ENCODE data around the gene GPR162. TPM values are rescaled to one million over a fixed set of nuclear protein-coding genes. Genes with fewer than 3 reads are reported as not detected.

Gene GPR162
- total RNA-seq, 1 donor: 3.0 TPM

DNA sequence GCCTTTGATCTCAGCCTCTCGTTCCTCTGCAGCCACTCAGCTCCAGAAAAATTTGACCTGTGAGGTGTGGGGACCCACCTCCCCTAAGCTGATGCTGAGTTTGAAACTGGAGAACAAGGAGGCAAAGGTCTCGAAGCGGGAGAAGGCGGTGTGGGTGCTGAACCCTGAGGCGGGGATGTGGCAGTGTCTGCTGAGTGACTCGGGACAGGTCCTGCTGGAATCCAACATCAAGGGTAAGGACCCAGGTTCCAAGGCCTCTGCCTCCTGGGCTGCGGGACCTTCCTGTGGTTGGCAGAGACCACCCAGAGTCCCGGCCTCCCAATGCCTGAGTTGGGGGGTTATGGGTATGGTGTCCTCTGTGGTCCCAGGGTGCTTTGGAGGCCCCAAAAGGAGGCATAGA lies 4.5 kb upstream of the GPR162 start:
- H3K4me3 ChIP-seq (ENCODE audit: low read depth, low read length): no peak overlapping the region
- TF ChIP-seq, protein P1, sequence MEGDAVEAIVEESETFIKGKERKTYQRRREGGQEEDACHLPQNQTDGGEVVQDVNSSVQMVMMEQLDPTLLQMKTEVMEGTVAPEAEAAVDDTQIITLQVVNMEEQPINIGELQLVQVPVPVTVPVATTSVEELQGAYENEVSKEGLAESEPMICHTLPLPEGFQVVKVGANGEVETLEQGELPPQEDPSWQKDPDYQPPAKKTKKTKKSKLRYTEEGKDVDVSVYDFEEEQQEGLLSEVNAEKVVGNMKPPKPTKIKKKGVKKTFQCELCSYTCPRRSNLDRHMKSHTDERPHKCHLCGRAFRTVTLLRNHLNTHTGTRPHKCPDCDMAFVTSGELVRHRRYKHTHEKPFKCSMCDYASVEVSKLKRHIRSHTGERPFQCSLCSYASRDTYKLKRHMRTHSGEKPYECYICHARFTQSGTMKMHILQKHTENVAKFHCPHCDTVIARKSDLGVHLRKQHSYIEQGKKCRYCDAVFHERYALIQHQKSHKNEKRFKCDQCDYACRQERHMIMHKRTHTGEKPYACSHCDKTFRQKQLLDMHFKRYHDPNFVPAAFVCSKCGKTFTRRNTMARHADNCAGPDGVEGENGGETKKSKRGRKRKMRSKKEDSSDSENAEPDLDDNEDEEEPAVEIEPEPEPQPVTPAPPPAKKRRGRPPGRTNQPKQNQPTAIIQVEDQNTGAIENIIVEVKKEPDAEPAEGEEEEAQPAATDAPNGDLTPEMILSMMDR (IDR thresholded peaks at IDR 0.05; ENCODE audit: insufficient read depth, low read depth, low read length): no peak
- DNase-seq (ENCODE audit: low read depth): no peak

- TF ChIP-seq, protein P1 (IDR thresholded peaks at IDR 0.05; ENCODE audit: insufficient read depth, low read depth, low read length): no peak
- no peak for DNase-seq (ENCODE audit: low read depth)
- H3K4me3 ChIP-seq (ENCODE audit: low read depth, low read length): no peak overlapping the region
These were observed 3.9 kb upstream of the GPR162 start for GRCh38 chr12:6817662-6818157.

DNA sequence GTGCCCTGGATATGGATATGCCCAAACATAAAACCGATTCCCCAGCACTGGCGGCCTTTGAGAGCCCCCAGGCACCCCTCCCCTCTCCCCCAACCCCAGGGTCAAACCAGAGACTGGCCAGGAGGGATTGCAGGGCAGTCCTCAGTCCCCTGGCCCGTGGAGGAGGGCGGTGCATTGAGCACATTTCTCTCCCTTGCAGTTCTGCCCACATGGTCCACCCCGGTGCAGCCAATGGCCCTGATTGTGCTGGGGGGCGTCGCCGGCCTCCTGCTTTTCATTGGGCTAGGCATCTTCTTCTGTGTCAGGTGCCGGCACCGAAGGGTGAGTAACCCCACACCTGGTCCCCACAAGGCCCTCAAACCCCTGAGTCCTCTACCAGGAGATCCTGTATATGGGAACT lies 3.4 kb upstream of the GPR162 start:
- H3K4me3 ChIP-seq (ENCODE audit: low read depth, low read length): no peak overlapping the region
- no peak for DNase-seq (ENCODE audit: low read depth)
- TF ChIP-seq, protein P1 (IDR thresholded peaks at IDR 0.05; ENCODE audit: insufficient read depth, low read depth, low read length): no peak

DNA sequence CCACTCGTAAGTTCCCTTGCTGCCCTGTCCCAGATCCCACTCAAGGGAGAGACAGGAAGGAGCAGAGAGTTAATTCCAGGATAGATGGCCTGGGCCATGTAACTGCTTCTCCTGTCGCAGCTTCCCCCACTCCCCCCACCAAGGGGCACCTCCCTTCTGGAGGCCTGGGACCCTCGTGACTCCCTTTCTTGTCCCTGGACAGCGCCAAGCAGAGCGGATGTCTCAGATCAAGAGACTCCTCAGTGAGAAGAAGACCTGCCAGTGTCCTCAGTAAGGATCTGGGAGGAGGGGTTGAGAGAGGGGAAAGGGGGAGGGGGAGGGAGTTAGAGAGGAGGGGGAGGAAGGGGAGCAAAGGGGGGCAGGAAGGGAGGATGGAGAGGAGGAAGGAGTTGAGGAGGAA lies 3.0 kb upstream of the GPR162 start:
- TF ChIP-seq, protein P1 (IDR thresholded peaks at IDR 0.05; ENCODE audit: insufficient read depth, low read depth, low read length): no peak
- no peak for DNase-seq (ENCODE audit: low read depth)
- no peak overlapping the region for H3K4me3 ChIP-seq (ENCODE audit: low read depth, low read length)

GRCh38 chr12:6819106-6820030 lies 2.3 kb upstream of the GPR162 start:
- DNase-seq (ENCODE audit: low read depth): no peak
- no peak overlapping the region for H3K4me3 ChIP-seq (ENCODE audit: low read depth, low read length)
- TF ChIP-seq, protein P1 (IDR thresholded peaks at IDR 0.05; ENCODE audit: insufficient read depth, low read depth, low read length): no peak

GRCh38 chr12:6820166-6820565 lies 1.5 kb upstream of the GPR162 start:
- H3K4me3 ChIP-seq (ENCODE audit: low read depth, low read length): no peak overlapping the region
- TF ChIP-seq, protein P1 (IDR thresholded peaks at IDR 0.05; ENCODE audit: insufficient read depth, low read depth, low read length): no peak
- no peak for DNase-seq (ENCODE audit: low read depth)
